Colonic mucosa (tissue), 4 donors: Measurements from ENCODE around the gene OSBPL2. TPM values are rescaled to one million over a fixed set of nuclear protein-coding genes. Genes with fewer than 3 reads are reported as not detected.

Source experiments
- DNase-seq: peaks from one replicate; pipeline ENCODE4 v3.0.0-alpha.2; 2020
- H3K27ac ChIP-seq: fragments of 200-600 bp; one replicate; pipeline ENCODE4 v1.8.0; 2021
- H3K27me3 ChIP-seq: fragments of 200-600 bp; one replicate; pipeline ENCODE4 v1.8.0; 2021
- H3K36me3 ChIP-seq: fragments of 200-600 bp; one replicate; pipeline ENCODE4 v1.8.0; 2021
- H3K4me1 ChIP-seq: fragments of 200-600 bp; one replicate; pipeline ENCODE4 v1.8.0; 2021; ENCODE audit warnings: mild to moderate bottlenecking
- H3K4me3 ChIP-seq: fragments of 200-600 bp; one replicate; pipeline ENCODE4 v1.8.0; 2021
- H3K9ac ChIP-seq, 2 donors: one replicate each; pipeline ENCODE4 v1.7.0; 2013; ENCODE audit warnings: control low read depth in 2 of 2, low read depth in 2 of 2, low read length in 2 of 2
- H3K9me3 ChIP-seq: fragments of 200-600 bp; one replicate; pipeline ENCODE4 v1.8.0; 2021
- intact Hi-C: fragments of 100-400 bp; cut with DNase I; formaldehyde crosslinking; loops from one replicate; pipeline ENCODE4 v1.14.1; 2022
- total RNA-seq, 2 donors: library from RNA; stranded (reverse); fragmentation: NEBNext Ultra II Directional in 1 of 2; extraction: Animal tissue kit (Norgen Biotek cat#: 25700) in 1 of 2; gene quantifications; one replicate each; pipeline ENCODE4 v1.2.1, GENCODE V29; 2021
- TF ChIP-seq, protein P1 (sequence below): fragments of 200-600 bp; IDR thresholded peaks from one replicate; pipeline ENCODE4 v1.8.0; 2022; ENCODE audit warnings: antibody characterized with exemption, mild to moderate bottlenecking
- donor health status: healthy.
- donor health status: DM: no; HTN: no; CAD: no.
- donor health status: DM: no; HTN: no; CAD: no.

Gene OSBPL2
- total RNA-seq, 2 donors from 2014 or later = 77.3 to 102 TPM

DNA sequence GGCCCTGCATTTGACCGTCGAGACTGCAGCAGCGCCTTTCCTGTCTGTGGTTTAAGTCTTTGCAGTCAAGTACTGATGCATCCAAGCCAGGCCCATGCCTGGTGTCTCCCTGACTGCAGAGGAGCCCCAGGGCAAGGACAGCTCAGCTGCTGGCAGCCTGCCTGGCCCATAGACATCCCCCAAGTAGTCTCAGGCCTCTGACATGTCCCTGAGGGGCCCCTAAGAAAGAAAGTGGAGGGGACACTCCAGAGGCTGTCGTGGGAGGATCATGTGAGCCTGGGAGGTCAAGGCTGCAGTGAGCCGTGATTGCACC is 36.3 kb upstream of the OSBPL2 start:
- H3K4me1 ChIP-seq = no peaks in the 10 kb centered on the region
- H3K27ac ChIP-seq = no peak overlapping the region
- no peaks in the 10 kb centered on the region for H3K27me3 ChIP-seq
- intact Hi-C loops = no loop called here
- TF ChIP-seq, protein P1, sequence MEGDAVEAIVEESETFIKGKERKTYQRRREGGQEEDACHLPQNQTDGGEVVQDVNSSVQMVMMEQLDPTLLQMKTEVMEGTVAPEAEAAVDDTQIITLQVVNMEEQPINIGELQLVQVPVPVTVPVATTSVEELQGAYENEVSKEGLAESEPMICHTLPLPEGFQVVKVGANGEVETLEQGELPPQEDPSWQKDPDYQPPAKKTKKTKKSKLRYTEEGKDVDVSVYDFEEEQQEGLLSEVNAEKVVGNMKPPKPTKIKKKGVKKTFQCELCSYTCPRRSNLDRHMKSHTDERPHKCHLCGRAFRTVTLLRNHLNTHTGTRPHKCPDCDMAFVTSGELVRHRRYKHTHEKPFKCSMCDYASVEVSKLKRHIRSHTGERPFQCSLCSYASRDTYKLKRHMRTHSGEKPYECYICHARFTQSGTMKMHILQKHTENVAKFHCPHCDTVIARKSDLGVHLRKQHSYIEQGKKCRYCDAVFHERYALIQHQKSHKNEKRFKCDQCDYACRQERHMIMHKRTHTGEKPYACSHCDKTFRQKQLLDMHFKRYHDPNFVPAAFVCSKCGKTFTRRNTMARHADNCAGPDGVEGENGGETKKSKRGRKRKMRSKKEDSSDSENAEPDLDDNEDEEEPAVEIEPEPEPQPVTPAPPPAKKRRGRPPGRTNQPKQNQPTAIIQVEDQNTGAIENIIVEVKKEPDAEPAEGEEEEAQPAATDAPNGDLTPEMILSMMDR = no peak
- H3K9me3 ChIP-seq = no peaks in the 10 kb centered on the region
- no peak overlapping the region for H3K4me3 ChIP-seq
- H3K36me3 ChIP-seq = peaks cover 13% of the 10 kb centered on the region
- DNase-seq = no peak
- no peak overlapping the region for H3K9ac ChIP-seq

DNA sequence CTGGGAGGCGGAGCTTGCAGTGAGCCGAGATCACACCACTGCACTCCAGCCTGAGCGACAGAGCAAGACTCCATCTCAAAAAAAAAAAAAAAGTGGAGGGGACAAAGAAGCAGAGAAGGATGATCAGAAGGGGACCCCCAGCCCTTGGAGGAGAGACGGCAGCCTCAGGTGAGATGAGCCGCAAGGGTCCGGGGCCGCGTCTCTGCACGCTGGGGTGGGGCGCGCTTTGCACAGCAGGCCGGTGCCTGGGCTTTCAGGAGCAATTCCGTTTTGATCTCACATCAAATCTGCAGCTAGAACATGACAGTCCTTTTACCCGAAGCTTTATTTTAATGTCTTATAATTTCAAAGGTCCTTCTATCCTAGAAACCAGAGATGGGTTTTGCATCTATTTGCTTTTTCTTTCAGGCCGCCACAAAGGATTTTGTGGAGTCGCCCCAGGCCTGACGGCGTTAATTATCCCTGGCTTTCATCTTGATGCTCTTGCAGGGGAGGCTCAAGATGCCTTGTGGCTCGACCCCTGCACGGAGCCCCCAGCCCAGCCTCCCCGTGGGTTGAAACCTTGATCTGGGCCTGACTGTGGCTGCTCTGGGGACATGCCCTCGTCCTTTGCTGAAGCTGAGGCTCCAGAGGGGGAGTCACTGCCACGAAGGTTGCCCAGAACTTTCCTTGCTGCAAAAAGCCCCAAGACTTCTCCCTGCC is 35.5 kb upstream of the OSBPL2 start:
- H3K9me3 ChIP-seq = no peaks in the 10 kb centered on the region
- no peaks in the 10 kb centered on the region for H3K4me1 ChIP-seq
- TF ChIP-seq, protein P1 = no peak
- DNase-seq = no peak
- peaks cover 11% of the 10 kb centered on the region for H3K36me3 ChIP-seq
- H3K27me3 ChIP-seq = no peaks in the 10 kb centered on the region
- H3K4me3 ChIP-seq = no peak overlapping the region
- no peak overlapping the region for H3K27ac ChIP-seq
- intact Hi-C loops = no loop called here
- H3K9ac ChIP-seq = no peak overlapping the region

DNA sequence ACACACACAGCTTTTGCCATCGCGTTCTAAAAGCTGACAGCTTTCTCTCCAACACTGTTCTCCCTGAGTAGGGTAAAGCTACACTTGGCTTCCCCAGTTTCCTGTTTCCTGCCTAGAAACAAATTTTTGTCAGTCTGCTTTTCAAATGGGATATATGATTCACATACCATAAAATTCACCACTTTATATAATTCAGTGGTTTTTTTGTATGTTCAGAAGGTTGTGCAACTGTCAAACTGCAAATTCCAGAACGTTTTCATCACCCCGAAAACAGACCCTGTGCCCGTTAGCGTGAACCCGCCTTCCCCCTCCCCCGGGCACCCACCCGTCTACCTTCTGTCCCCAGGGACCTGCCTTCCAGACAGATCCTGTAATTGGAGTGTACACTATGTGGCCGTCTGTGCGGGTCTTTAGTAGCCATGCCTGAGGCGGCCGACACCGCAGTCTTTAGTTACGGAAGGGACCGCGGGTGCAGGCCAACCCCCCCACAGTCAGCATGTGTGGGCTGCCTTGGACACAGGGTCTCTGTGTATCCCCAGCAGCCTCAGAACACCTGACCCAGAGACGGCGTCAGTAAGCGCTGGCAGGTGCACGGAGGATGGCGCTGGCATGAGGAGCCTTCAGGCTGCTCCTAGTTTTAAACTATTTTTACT is 34.8 kb upstream of the OSBPL2 start:
- DNase-seq = no peak
- peaks cover 6% of the 10 kb centered on the region for H3K36me3 ChIP-seq
- TF ChIP-seq, protein P1 = no peak

DNA sequence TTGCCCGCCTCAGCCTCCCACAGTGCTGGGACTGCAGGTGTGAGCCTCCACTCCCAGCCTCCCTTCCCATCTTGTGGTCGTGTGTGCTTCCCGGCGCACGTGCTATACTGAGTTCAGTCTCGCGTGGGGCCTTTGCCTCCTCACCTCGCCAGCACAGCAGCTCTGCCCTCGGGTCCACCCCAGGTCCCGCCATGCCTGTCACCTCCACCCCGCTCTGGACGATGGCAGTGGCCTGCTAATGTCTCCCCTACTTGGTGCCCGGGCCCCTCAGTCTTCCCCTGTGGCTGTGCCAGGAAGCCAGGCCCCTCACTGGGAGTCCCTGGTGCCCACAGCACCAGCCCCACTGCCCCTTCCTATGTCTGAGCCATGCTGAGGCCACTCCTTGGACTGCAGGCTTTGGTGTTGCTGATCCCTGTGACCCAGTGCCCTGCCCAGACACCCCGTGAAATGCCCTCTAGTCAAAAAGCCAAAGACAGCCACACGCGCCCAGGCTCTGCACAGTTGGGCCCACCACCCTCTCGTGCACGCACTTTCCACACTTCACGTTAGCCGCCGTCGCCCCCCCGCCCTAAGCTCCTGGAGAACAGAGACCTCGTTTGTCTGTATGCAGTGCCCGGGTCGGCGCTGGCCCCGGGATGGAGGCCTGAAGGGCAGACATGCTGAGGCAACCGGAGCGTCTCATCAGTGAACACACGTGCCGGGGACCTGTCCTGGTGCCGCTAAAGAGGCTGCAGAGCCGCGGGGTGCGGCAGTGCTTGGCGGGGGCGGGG is 32.5 kb upstream of the OSBPL2 start:
- DNase-seq = no peak
- Histone ChIP-seq H3K36me3 (no peaks in the 10 kb centered on the region), H3K4me3 (no peak overlapping the region), H3K9me3 (no peaks in the 10 kb centered on the region), H3K4me1 (no peaks in the 10 kb centered on the region), H3K9ac (no peak overlapping the region), H3K27me3 (peaks cover 9% of the 10 kb centered on the region), H3K27ac (no peak overlapping the region)
- intact Hi-C loops = no loop called here
- TF ChIP-seq, protein P1 = no peak

More for the DNA sequence above, 34.8 kb upstream of the OSBPL2 start:
- no peaks in the 10 kb centered on the region for H3K9me3 ChIP-seq
- no peak overlapping the region for H3K27ac ChIP-seq
- intact Hi-C loops = no loop called here
- H3K9ac ChIP-seq = no peak overlapping the region
- H3K4me1 ChIP-seq = no peaks in the 10 kb centered on the region
- H3K27me3 ChIP-seq = no peaks in the 10 kb centered on the region
- no peak overlapping the region for H3K4me3 ChIP-seq

GRCh38 chr20:62206388-62206775 is 31.9 kb upstream of the OSBPL2 start:
- no peak overlapping the region for H3K4me3 ChIP-seq

More at GRCh38 chr20:62206388-62206775, 31.9 kb upstream of the OSBPL2 start:
- no peaks in the 10 kb centered on the region for H3K9me3 ChIP-seq
- no peak overlapping the region for H3K27ac ChIP-seq
- no peak for DNase-seq
- H3K9ac ChIP-seq = no peak overlapping the region
- intact Hi-C loops = no loop called here
- TF ChIP-seq, protein P1 = no peak
- peaks cover 11% of the 10 kb centered on the region for H3K27me3 ChIP-seq
- no peaks in the 10 kb centered on the region for H3K4me1 ChIP-seq
- H3K36me3 ChIP-seq = no peaks in the 10 kb centered on the region
